GM21723 (cell line): ENCODE results near the gene SATL1.
"Not testable (repeated sequence)": the region's sequence is repeated elsewhere in the genome, so short reads cannot be mapped to it uniquely, and the experiment has no call there.

Experiments used
- ATAC-seq: cut with Tn5 transposase; IDR thresholded peaks from one replicate; pipeline ENCODE4 v1.9.1; 2021; ENCODE audit warnings: mild to moderate bottlenecking, moderate library complexity; ENCODE audit not compliant: unreplicated experiment

The SATL1 gene

GRCh38 chrX:85109235-85109634, 134.3 kb downstream of the SATL1 start:
- ATAC-seq: peak; percentile 66

DNA sequence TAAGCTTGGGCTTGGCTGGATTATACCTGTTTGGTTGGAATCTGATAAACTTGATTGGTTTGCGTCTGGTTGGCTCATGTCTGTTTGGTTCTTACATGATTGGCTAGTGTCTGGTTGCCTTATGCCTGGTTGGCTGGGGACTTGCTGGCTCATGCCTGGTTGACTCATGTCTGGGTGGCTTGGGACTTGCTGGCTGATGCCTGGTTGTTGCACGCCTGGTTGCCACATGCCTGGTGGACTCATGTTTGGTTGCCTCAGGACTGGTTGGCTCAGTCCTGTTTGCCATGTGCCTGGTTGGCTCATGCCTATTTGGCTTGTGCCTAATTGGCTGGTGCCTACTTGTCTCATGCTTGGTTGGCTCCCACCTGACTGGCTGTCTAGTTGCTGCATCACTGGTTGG, 135.4 kb downstream of the SATL1 start:
- ATAC-seq: no peak

DNA sequence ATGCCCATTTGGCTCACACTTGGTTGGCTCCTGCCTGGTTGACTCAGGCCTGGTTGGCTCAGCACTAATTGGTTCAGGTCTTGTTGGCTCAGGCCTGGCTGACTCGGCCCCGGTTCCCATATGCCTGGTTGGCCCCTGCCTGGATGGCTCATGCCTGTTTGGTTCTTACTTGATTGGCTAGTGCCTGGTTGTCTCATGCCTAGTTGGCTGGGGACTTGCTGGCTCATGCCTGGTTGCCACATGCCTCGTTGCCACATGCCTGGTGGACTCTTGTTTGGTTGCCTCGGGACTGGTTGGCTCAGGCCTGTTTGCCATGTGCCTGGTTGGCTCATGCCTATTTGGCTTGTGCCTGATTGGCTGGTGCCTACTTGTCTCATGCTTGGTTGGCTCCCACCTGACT, 136.2 kb downstream of the SATL1 start:
- no peak for ATAC-seq

- ATAC-seq: no peak
Measured at GRCh38 chrX:85089321-85089840, 154.2 kb downstream of the SATL1 start.

DNA sequence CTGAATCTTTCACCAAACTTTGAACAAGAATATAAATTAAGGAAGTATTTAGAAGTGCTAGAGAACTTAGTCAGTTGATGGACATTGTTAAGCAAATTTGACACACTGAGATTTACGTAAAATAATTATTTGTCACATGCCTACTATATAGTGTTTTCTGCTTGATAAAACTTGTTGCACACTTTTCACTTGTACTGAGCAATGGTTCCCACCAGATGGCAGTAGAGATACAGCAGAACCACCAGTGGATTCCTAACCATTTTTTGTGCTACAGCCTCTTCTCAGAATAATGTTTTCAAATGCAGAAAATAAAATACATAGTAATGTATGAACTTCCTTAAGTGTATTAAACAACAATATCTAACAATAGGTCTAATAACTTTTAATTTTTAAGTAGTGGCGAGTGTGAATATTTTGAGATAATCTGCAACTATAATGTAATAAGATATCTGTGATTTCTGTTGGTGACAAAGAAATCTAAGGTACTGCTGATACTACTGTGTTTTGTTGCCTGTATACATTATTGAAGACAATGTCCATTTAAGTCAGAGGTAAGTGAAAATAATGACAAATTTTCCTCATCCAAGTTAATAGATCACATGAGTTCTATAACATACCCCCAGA, 158.7 kb downstream of the SATL1 start:
- peak; percentile 91 for ATAC-seq

- ATAC-seq: not testable (repeated sequence)
Measured at GRCh38 chrX:85077247-85077646, 166.3 kb downstream of the SATL1 start.

DNA sequence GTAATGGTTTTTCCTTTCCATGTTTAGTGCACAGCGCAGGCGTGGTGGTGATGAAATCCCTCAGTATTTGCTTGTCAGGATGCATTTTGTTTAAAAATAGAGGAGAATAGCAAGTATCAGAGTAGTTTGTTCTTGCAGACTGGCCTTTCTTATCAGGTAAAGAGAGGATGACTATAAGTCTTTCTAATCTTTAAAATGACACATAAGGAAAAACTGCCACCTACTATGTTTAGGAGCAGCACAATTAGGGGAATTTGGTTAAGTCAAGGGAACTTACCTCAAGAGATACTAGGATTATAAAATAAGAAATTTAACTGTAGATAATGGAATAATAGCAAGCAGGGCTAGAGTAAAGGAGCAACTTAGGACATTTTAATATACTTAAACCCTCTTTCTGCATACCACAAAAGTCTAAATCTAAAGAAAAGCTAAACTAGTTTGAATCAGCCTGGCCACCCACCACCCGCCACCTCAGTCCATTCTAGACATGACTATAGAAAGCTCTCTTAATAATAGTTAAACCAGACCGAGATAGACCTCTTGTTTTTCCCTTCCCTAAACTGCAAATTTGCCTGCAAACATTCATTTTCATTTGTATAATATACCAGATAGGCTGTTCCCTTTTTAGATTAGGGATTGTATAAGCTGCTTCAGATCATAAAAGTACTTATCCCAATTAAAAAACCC, 177.9 kb downstream of the SATL1 start:
- peak; percentile 57 for ATAC-seq

GRCh38 chrX:85052636-85053343, 190.8 kb downstream of the SATL1 start:
- ATAC-seq: no peak

GRCh38 chrX:85052205-85052604, 191.4 kb downstream of the SATL1 start:
- no peak for ATAC-seq

DNA sequence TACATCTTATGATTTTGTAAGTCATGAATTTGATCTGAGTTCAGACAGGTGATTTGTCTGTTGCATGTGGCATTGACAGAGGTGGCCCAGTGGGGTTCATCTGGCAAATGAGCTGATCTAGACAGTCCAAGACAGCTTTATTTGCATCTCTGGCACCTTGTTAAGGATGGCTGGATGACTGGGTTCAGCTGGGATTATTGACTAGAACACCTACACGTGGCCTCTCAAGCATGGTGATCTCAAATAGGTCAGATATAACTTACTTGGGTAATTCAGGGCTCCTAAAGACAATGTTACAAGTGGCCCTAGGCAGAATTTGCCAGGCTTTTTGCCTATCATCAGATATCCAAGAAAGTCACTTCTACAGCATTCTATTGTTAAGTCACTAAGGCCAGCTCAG, 192.0 kb downstream of the SATL1 start:
- ATAC-seq: no peak
